GM23338 (cell line): ENCODE measurements around the gene TEX9. TPM values are rescaled to one million over a fixed set of nuclear protein-coding genes. Genes with fewer than 3 reads are reported as not detected.

Source experiments
- ATAC-seq: fragments of 200-7000 bp; cut with Tn5 transposase; 3 replicates; pipeline ENCODE4 v1.9.1; 2020
- DNase-seq: peaks from one replicate; pipeline ENCODE4 v3.0.0-alpha.2; 2015; ENCODE audit warnings: low spot score
- H2AFZ ChIP-seq: fragments of 200-600 bp; sonication (generic); 2 replicates; pipeline ENCODE4 v1.8.0; 2016; ENCODE audit warnings: antibody characterized with exemption, mild to moderate bottlenecking, moderate library complexity
- H3F3A ChIP-seq: fragments of 200-600 bp; sonication (generic); replicated peaks from 2 replicates; pipeline ENCODE4 v1.8.0; 2017; ENCODE audit warnings: antibody characterized with exemption, mixed run types, low read depth
- H3K27ac ChIP-seq: fragments of 200-600 bp; sonication (generic); 2 replicates; pipeline ENCODE4 v1.6.1; 2016; ENCODE audit warnings: low read depth
- H3K27me3 ChIP-seq: fragments of 200-600 bp; sonication (generic); 2 replicates; pipeline ENCODE4 v1.8.0; 2016; ENCODE audit warnings: mild to moderate bottlenecking, mixed run types, moderate library complexity; ENCODE audit not compliant: insufficient read depth
- H3K36me3 ChIP-seq: fragments of 200-600 bp; sonication (generic); 2 replicates; pipeline ENCODE4 v1.8.0; 2016; ENCODE audit warnings: mild to moderate bottlenecking; ENCODE audit not compliant: insufficient read depth
- H3K4me1 ChIP-seq: fragments of 200-600 bp; sonication (generic); 2 replicates; pipeline ENCODE4 v1.8.0; 2016; ENCODE audit warnings: mild to moderate bottlenecking, moderate library complexity; ENCODE audit not compliant: insufficient read depth
- H3K4me2 ChIP-seq: fragments of 200-600 bp; sonication (generic); 2 replicates; pipeline ENCODE4 v1.7.1; 2017; ENCODE audit warnings: mixed run types
- H3K4me3 ChIP-seq: fragments of 200-600 bp; sonication (generic); 2 replicates; pipeline ENCODE4 v1.6.1; 2016; ENCODE audit warnings: mixed run types
- H3K79me2 ChIP-seq: fragments of 200-600 bp; sonication (generic); replicated peaks from 2 replicates; pipeline ENCODE4 v1.8.0; 2017; ENCODE audit warnings: mild to moderate bottlenecking; ENCODE audit not compliant: insufficient read depth
- H3K9me2 ChIP-seq: fragments of 200-600 bp; sonication (generic); 2 replicates; pipeline ENCODE4 v1.8.0; 2017; ENCODE audit not compliant: insufficient read depth
- H4K20me1 ChIP-seq: fragments of 200-600 bp; sonication (generic); replicated peaks from 2 replicates; pipeline ENCODE4 v1.8.0; 2017; ENCODE audit warnings: mild to moderate bottlenecking; ENCODE audit not compliant: insufficient read depth
- H3K27ac Mint-ChIP-seq: 2 replicates; pipeline ENCODE4 v1.8.0; 2020; ENCODE audit warnings: inconsistent platforms, mild to moderate bottlenecking, moderate library complexity, mixed read lengths
- H3K27me3 Mint-ChIP-seq: 3 replicates; pipeline ENCODE4 v1.8.0; 2022; ENCODE audit warnings: low read depth, mild to moderate bottlenecking, moderate library complexity, mixed read lengths, inconsistent platforms; ENCODE audit not compliant: insufficient read depth, poor library complexity
- H3K36me3 Mint-ChIP-seq: 3 replicates; pipeline ENCODE4 v1.8.0; 2021; ENCODE audit warnings: low read depth, mild to moderate bottlenecking, inconsistent platforms, moderate library complexity, mixed read lengths
- H3K4me1 Mint-ChIP-seq: 3 replicates; pipeline ENCODE4 v1.8.0; 2020; ENCODE audit warnings: mild to moderate bottlenecking, inconsistent platforms, mixed read lengths
- H3K4me3 Mint-ChIP-seq: 3 replicates; pipeline ENCODE4 v1.8.0; 2021; ENCODE audit warnings: moderate library complexity, mild to moderate bottlenecking, inconsistent platforms, mixed read lengths
- H3K9me3 Mint-ChIP-seq: 3 replicates; pipeline ENCODE4 v1.8.0; 2020; ENCODE audit warnings: moderate library complexity, mild to moderate bottlenecking, inconsistent platforms, mixed read lengths
- CREB1 ChIP-seq: fragments of 250-450 bp; sonication (Bioruptor Pico); IDR thresholded peaks from 2 replicates; pipeline ENCODE4 v1.5.0; 2020; ENCODE audit warnings: low read depth, mild to moderate bottlenecking, moderate library complexity
- ETS1 ChIP-seq: IDR thresholded peaks from 2 replicates; pipeline ENCODE4 v1.6.1; 2016; ENCODE audit warnings: antibody characterized with exemption
- NANOG ChIP-seq: IDR thresholded peaks from 2 replicates; pipeline ENCODE4 v1.6.1; 2016; ENCODE audit warnings: antibody characterized with exemption, borderline replicate concordance
- POLR2AphosphoS5 ChIP-seq: IDR thresholded peaks from 2 replicates; pipeline ENCODE4 v1.6.1; 2016; ENCODE audit warnings: antibody characterized with exemption, low read depth
- REST ChIP-seq: IDR thresholded peaks from one replicate; pipeline ENCODE4 v1.6.1; 2018; ENCODE audit warnings: antibody characterized with exemption; ENCODE audit not compliant: unreplicated experiment
- STAT1 ChIP-seq: IDR thresholded peaks from one replicate; pipeline ENCODE4 v1.6.1; 2016; ENCODE audit warnings: antibody characterized with exemption; ENCODE audit not compliant: unreplicated experiment
- ZNF114 ChIP-seq: fragments of 250-450 bp; sonication (Bioruptor Pico); IDR thresholded peaks from 2 replicates; pipeline ENCODE4 v1.5.0; 2020; ENCODE audit warnings: mild to moderate bottlenecking, moderate library complexity
- ZNF331 ChIP-seq: fragments of 250-450 bp; sonication (Bioruptor Pico); IDR thresholded peaks from 2 replicates; pipeline ENCODE4 v1.5.0; 2020; ENCODE audit warnings: low read depth, mild to moderate bottlenecking, moderate library complexity
- ZNF462 ChIP-seq: fragments of 250-450 bp; sonication (Bioruptor Pico); IDR thresholded peaks from 2 replicates; pipeline ENCODE4 v1.5.0; 2020; ENCODE audit warnings: mild to moderate bottlenecking, moderate library complexity
- polyA plus RNA-seq: library from polyadenylated mRNA; unstranded; fragments of >200 nt; fragmentation: Nextera tagmentation; extraction: Ambion mirVana; gene quantifications from 2 replicates; pipeline ENCODE4 v1.2.1, GENCODE V29; 2016
- total RNA-seq: library from RNA; depleted of rRNA; stranded (reverse); fragments of >200 nt; shearing (Covaris generic); gene quantifications from 2 replicates; pipeline ENCODE4 v1.2.3, GENCODE V29; 2014
- TF ChIP-seq, protein P1 (sequence below), 2 experiments: fragments of 200-600 bp in 1 of 2; sonication (generic) in 1 of 2; conservative IDR thresholded peaks; 2 replicates each; pipeline versions ENCODE4 v1.5.1 to v1.6.1; 2016 to 2017; ENCODE audit warnings: antibody characterized with exemption in 2 of 2, low read depth in 2 of 2, mild to moderate bottlenecking in 2 of 2, moderate library complexity in 1 of 2

Gene TEX9
- total and polyA plus RNA-seq, 2 experiments from 2014 or later = 19.6 to 21.8 TPM

DNA sequence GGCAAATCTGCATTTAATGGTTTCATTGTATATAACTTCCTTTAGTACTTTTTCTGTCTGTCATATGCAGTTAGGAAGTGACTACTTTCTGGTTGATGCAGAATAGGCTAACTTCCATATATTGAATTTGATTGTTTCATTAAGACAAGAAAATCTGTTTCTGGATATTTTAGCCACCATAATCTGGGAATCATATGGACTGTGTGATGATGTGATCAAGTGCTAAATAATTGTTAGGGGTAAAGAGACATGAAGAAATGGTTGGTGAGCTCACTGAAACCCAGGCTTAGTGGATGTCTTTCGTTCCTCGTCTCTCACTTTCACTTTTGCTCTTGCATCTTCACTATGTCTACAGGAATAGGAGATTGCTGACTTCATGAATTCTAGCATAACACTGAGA, 103.2 kb downstream of the TEX9 start:
- Histone ChIP-seq H4K20me1 (no peaks in the 10 kb centered on the region), H3K9me2 (no peaks in the 10 kb centered on the region), H3K4me2 (no peak overlapping the region), H3F3A (no peaks in the 10 kb centered on the region), H3K36me3 (no peaks in the 10 kb centered on the region), H3K4me1 (no peaks in the 10 kb centered on the region), H2AFZ (no peak overlapping the region), H3K79me2 (no peaks in the 10 kb centered on the region), H3K4me3 (no peak overlapping the region), H3K27ac (no peak overlapping the region), H3K27me3 (peaks cover 9% of the 10 kb centered on the region; the same call in 1 of the 2 replicates)
- Mint-ChIP-seq H3K27me3 (peaks cover 4% of the 10 kb centered on the region), H3K27ac (no peak overlapping the region), H3K36me3 (no peaks in the 10 kb centered on the region), H3K9me3 (no peaks in the 10 kb centered on the region), H3K4me3 (no peak overlapping the region), H3K4me1 (peaks cover 6% of the 10 kb centered on the region; the same call in 2 of the 3 replicates)
- DNase-seq (no peak), ATAC-seq (no peak)
- TF ChIP-seq CREB1 (CRISPR knock-in tag) (no peak), ZNF114 (CRISPR knock-in tag) (no peak), ETS1 (no peak), STAT1 (no peak), REST (no peak), ZNF331 (CRISPR knock-in tag) (no peak), NANOG (no peak)
- TF ChIP-seq, protein P1, sequence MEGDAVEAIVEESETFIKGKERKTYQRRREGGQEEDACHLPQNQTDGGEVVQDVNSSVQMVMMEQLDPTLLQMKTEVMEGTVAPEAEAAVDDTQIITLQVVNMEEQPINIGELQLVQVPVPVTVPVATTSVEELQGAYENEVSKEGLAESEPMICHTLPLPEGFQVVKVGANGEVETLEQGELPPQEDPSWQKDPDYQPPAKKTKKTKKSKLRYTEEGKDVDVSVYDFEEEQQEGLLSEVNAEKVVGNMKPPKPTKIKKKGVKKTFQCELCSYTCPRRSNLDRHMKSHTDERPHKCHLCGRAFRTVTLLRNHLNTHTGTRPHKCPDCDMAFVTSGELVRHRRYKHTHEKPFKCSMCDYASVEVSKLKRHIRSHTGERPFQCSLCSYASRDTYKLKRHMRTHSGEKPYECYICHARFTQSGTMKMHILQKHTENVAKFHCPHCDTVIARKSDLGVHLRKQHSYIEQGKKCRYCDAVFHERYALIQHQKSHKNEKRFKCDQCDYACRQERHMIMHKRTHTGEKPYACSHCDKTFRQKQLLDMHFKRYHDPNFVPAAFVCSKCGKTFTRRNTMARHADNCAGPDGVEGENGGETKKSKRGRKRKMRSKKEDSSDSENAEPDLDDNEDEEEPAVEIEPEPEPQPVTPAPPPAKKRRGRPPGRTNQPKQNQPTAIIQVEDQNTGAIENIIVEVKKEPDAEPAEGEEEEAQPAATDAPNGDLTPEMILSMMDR (conservative IDR thresholded peaks at IDR 0.05; ENCODE audit: low read depth in 2 of 2) = no peak

DNA sequence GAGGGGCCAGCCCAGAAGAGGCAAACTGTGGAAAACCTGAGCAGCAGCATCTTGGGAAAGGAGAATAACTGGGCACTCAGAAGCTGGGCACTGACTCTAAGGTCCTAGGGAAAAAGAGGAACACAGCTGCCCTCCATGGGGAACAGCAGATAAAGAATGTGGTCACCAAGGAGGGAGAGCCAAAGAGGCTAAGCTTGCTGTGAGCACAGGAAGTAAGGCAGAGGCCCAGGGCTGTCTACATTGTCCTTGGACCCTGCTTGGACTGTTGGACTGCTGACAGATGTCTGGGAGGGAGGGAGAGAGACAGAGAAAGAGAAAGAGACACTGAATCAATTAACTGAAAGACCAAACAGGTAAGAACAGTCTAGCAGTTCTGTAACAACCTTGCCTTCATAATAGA, 104.3 kb downstream of the TEX9 start:
- H3K27ac Mint-ChIP-seq = no peak overlapping the region
- no peaks in the 10 kb centered on the region for H3F3A ChIP-seq
- H3K36me3 Mint-ChIP-seq = no peaks in the 10 kb centered on the region
- no peak overlapping the region for H2AFZ ChIP-seq
- no peak overlapping the region for H3K4me3 Mint-ChIP-seq
- DNase-seq = no peak
- peaks cover 9% of the 10 kb centered on the region; the same call in 1 of the 2 replicates for H3K27me3 ChIP-seq
- no peaks in the 10 kb centered on the region for H3K4me1 ChIP-seq
- no peaks in the 10 kb centered on the region for H3K79me2 ChIP-seq
- H3K9me3 Mint-ChIP-seq = no peaks in the 10 kb centered on the region
- H3K36me3 ChIP-seq = no peaks in the 10 kb centered on the region
- H3K27ac ChIP-seq = no peak overlapping the region
- peaks cover 2% of the 10 kb centered on the region; the same call in 2 of the 3 replicates for H3K4me1 Mint-ChIP-seq
- no peaks in the 10 kb centered on the region for H3K9me2 ChIP-seq
- no peak overlapping the region for H3K4me2 ChIP-seq
- peaks cover 4% of the 10 kb centered on the region for H3K27me3 Mint-ChIP-seq
- H4K20me1 ChIP-seq = no peaks in the 10 kb centered on the region
- no peak overlapping the region for H3K4me3 ChIP-seq
- ATAC-seq = no peak
- TF ChIP-seq STAT1 (no peak), NANOG (no peak), POLR2AphosphoS5 (no peak), ZNF462 (no peak), ZNF331 (CRISPR knock-in tag) (no peak)
